Inflammatory macrophage treated with lipopolysaccharide for 1 hour (primary cell): ENCODE results near the gene SLC25A33.
"Not testable (repeated sequence)": the region's sequence is repeated elsewhere in the genome, so short reads cannot be mapped to it uniquely, and the experiment has no call there.

ENCODE experiments used
- DNase-seq, 2 donors: peaks; one replicate each; pipeline ENCODE4 v3.0.0-alpha.2; 2020 to 2022

SLC25A33 gene

GRCh38 chr1:9602794-9603167, 63.5 kb downstream of the SLC25A33 start:
- no peak for DNase-seq

- DNase-seq = no peak
Observed at GRCh38 chr1:9603307-9603706, 64.0 kb downstream of the SLC25A33 start.

DNA sequence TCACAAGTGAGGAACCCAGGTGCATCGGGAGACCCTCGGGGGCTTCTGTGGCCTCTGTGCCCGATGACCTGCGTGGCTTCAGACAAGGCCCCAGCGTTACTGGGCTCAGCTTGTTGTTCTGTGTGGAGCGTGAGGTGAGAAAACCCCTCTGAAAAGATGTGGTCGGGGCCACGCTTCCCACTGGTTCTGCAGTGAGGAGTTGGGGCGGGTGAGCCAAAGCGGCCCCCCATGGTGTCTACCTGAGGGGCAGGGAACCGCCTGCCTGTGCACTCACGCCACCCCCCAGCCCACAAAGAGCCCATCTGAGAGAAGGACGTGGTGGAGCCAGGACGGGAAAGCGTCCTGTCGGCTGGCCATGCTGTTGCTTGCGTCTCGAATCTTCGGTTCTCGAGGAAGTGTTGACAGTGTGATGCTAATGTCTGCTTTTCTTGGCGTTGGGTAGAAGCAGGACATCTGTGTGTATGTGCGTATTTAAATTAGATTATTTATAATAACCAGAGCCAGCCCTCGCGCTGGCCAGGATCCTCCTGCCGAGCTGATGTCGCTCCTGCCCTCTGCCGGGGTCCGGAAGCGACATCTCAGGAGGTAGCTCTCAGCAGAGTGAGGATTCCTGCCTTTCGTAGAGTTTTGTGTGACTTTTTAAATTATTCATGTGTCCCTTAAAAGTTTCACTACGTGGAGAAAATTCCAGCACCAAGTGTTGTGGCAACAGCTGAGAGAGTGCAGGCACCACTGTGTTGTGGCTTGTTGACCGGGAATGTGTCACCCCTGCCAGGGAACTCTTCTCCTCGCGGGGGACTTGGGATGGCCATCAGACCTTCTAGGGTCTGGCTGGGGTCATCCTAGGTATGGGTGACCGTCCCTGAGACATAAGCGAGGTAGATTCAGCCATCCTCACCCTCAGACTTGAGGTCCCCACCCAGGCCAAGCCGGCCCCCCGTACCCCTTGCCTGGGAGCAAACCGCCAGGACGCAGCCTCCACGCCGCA, 64.8 kb downstream of the SLC25A33 start:
- no peak for DNase-seq

DNA sequence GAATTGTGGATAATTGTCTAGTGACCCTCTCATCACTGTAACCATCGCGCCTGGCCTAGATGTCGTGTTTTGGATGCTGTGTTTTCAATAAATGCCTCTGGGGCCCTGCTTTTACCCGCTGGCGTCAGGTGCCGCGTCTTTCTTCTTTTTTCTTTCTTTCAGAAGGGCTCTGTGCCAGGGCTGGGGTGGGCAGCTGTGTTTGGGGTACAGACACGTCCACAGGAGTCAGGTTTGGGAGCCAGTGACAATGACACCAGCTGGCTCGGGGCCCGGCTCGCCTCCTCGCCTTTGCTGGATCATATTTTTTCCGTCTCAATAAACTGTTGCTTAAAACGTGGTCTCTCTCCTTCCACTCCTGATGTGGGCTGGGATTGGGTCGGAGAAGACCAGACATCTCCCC, 65.6 kb downstream of the SLC25A33 start:
- no peak for DNase-seq

GRCh38 chr1:9605946-9606455, 66.7 kb downstream of the SLC25A33 start:
- DNase-seq = no peak

- DNase-seq = no peak
Observed at GRCh38 chr1:9606458-9606857, 67.2 kb downstream of the SLC25A33 start.

GRCh38 chr1:9606948-9607347, 67.7 kb downstream of the SLC25A33 start:
- no peak for DNase-seq

- no peak for DNase-seq
Observed at GRCh38 chr1:9607352-9607751, 68.1 kb downstream of the SLC25A33 start.

DNA sequence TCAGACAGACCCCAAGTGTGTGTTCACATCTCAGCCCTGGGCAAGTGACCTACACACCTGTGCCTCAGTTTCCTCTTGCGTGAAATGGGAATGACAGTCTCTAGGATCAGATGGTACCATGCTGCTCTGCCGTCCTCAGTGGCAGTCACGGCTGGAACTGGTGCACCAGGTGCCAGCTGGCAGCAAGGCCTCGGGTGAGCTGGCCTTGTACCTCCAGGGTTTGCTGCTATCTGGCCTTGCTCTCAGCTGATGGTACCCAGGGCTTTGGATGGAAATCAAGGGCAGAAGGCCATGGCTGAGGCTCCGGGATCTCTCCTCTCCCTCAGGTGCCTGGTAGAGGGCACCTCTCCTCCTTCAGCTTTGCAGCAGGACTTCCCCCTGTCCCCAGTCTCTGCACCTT, 70.7 kb downstream of the SLC25A33 start:
- DNase-seq = no peak

DNA sequence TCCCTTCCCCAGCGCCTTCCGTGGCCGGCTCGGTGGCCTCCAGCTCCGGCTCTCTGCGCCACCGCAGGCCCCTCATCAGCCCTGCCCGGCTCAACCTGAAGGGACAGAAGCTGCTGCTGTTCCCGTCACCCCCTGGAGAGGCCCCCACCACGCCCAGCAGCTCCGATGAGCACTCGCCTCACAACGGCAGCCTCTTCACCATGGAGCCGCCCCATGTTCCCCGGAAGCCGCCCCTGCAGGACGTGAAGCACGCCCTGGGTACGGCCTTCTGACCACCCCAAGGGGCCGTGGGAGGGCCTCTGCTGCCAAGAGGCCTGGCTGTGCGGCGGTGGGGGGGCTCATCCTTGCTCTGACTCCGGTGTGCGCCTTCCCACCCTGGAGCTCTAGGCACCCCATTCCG, 71.3 kb downstream of the SLC25A33 start:
- DNase-seq = no peak

GRCh38 chr1:9611716-9612115, 72.5 kb downstream of the SLC25A33 start:
- DNase-seq = no peak

- DNase-seq = no peak
Observed at GRCh38 chr1:9612162-9612845, 73.0 kb downstream of the SLC25A33 start.

GRCh38 chr1:9612871-9613624, 73.8 kb downstream of the SLC25A33 start:
- no peak for DNase-seq

DNA sequence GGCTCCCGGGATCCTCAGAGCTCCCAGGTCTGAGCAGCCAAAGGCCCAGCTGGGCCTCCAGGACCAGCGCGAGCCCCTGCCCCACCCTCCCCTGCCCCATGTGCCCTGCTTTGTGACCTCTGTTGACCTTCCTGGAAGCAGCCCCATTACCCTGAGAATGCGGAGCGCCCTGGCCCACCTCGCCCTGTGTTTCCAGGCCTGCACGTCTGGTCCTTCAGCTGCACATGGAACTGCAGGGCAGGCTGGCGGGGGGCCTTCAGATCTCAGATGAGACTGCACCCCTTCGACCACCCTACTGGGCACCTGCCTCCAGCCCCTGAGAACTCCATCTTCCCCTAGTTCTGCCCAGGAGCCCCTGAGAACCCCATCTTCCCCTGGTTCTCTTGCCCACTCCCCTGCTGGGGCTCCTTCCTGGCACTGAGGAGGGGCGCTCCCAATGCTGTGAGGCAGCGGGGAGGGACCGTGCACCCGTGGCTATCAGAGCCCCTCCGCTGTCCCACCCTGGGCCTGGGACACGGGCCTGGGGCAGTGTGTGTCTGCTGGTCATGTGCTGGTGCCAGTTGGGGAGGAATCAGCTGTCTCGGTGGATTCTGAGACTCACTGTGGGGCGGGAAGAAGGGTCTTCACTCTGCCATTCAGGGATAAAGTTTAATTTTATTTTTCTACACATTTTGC, 74.5 kb downstream of the SLC25A33 start:
- no peak for DNase-seq

- DNase-seq = peak; percentile 47 to 69
Observed at GRCh38 chr1:9615316-9616063, 76.2 kb downstream of the SLC25A33 start.

GRCh38 chr1:9618909-9619679, 79.8 kb downstream of the SLC25A33 start:
- no peak for DNase-seq

GRCh38 chr1:9621032-9621431, 81.8 kb downstream of the SLC25A33 start:
- DNase-seq = no peak

GRCh38 chr1:9624081-9624480, 84.8 kb downstream of the SLC25A33 start:
- no peak for DNase-seq

- DNase-seq = not testable (repeated sequence)
Observed at GRCh38 chr1:9625030-9625429, 85.8 kb downstream of the SLC25A33 start.

DNA sequence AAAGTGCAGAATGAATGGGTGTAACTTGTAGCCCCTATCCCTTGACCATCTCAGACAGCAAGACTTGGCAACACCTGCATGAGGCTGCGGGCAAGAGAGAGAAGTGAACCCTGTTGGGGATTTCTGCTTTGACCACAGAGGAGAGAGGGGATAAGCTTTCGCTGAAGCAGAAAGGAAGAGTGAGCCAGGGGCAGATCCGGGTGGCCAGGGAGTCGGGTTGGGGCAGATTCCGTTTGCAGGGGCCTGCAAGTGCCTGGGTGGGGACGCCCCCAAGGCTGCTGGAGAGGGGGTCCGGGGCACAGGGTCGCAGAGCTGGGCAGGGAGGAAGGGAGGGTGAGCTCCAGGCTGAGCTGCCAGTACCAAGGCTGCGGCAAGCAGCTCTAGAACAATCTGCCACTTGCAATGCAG, 86.9 kb downstream of the SLC25A33 start:
- peak; percentile 24 to 31 for DNase-seq
